Right lobe of liver (tissue), 6 donors: ENCODE results near the gene TFAP2C. TPM values are rescaled to one million over a fixed set of nuclear protein-coding genes. Genes with fewer than 3 reads are reported as not detected.

Experiments used
- ATAC-seq, 4 donors: fragments of 200-7000 bp; cut with Tn5 transposase; one replicate each; pipeline ENCODE4 v1.9.1; 2020; ENCODE audit warnings: mild to moderate bottlenecking in 4 of 4, moderate library complexity in 4 of 4
- DNase-seq, 3 donors: peaks; one replicate each; pipeline ENCODE4 v3.0.0-alpha.2; 2020
- H3K27ac ChIP-seq, 3 donors: fragments of 200-600 bp; one replicate each; pipeline ENCODE4 v1.8.0; 2022
- H3K27me3 ChIP-seq, 2 donors: fragments of 200-600 bp; one replicate each; pipeline ENCODE4 v1.8.0; 2022
- H3K36me3 ChIP-seq, 4 donors: fragments of 200-600 bp; sonication (generic) in 1 of 4; one replicate each; pipeline versions ENCODE4 v1.5.1 to v1.8.0; 2017 to 2022; ENCODE audit warnings: control low read depth in 1 of 4
- H3K4me1 ChIP-seq, 4 donors: fragments of 200-600 bp; sonication (generic) in 1 of 4; one replicate each; pipeline versions ENCODE4 v1.5.1 to v1.8.0; 2017 to 2022; ENCODE audit warnings: control low read depth in 1 of 4
- H3K4me3 ChIP-seq, 3 donors: fragments of 200-600 bp; one replicate each; pipeline ENCODE4 v1.8.0; 2022
- H3K9me3 ChIP-seq, 4 donors: fragments of 200-600 bp; sonication (generic) in 1 of 4; one replicate each; pipeline versions ENCODE4 v1.5.1 to v1.8.0; 2017 to 2022; ENCODE audit warnings: control low read depth in 1 of 4
- POLR2A ChIP-seq: fragments of 450-650 bp; IDR thresholded peaks from one replicate; pipeline ENCODE4 v1.6.1; 2017; ENCODE audit warnings: antibody characterized with exemption, mild to moderate bottlenecking
- WGBS: methylation state at CpG from one replicate; pipeline ENCODE4 v1.1.6; 2018; ENCODE audit warnings: low coverage, low lambda C conversion rate; ENCODE audit not compliant: insufficient coverage; ENCODE audit errors: missing lambda C conversion rate; 5-methylcytosine and 5-hydroxymethylcytosine counted together
- intact Hi-C, 2 donors: fragments of 100-400 bp; cut with DNase I; formaldehyde crosslinking; loops; one replicate each; pipeline versions ENCODE4 v1.11.2 to v1.14.1; 2022
- total RNA-seq, 6 experiments: library from RNA; depleted of rRNA in 2 of 6; stranded (reverse); fragments of >200 nt in 2 of 6; fragmentation: NEBNext Ultra II Directional in 3 of 6; extraction: Animal tissue kit (Norgen Biotek cat#: 25700) in 3 of 6; gene quantifications; one replicate each; pipeline versions ENCODE4 v1.1.0 to v1.2.4, GENCODE V29; 2016 to 2023
- TF ChIP-seq, protein P1 (sequence below), 4 donors: fragments of 200-600 bp in 3 of 4; fragments of 450-650 bp in 1 of 4; IDR thresholded peaks; one replicate each; pipeline versions ENCODE4 v1.5.1 to v1.8.0; 2016 to 2022; ENCODE audit warnings: antibody characterized with exemption in 4 of 4, mild to moderate bottlenecking in 2 of 4
- donor health status: DM: no; HTN: yes; CAD: no.
- donor health status: DM: no; HTN: no; CAD: no.
- donor health status: DM: no; HTN: no; CAD: no.
- donor health status: DM: no; HTN: yes; CAD: no.
- donor health status: DM: no; HTN: yes; CAD: no.

The TFAP2C gene
- total RNA-seq, 6 experiments from 2014 or later: not detected

DNA sequence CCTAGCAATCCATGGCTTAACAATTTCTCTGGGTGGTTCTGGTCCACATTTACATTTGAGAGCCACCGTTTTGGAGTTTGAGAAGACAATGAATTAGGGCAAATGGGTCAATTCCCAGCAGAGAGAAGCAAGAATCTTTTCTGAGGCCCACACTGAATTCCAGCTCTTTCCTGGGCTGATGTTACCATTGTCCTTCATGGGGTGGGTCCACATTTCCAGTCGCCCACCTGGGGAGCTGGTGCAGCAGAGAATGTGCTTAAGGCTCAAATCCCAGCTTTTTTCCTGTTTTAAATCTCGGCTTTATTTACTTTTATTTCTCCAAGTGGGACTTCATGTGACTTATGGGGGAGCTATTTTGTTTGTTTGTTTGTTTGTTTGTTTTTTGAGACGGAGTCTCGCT is 44.2 kb upstream of the TFAP2C start:
- DNase-seq (no peak), ATAC-seq (no peak)
- no peaks in the 10 kb centered on the region for H3K27me3 ChIP-seq
- WGBS: 57% methylated on average over 4 of the region's 5 CpGs
- H3K9me3 ChIP-seq: no peaks in the 10 kb centered on the region
- H3K36me3 ChIP-seq: no peaks in the 10 kb centered on the region
- H3K4me3 ChIP-seq: no peak overlapping the region
- no peaks in the 10 kb centered on the region for H3K4me1 ChIP-seq
- intact Hi-C loops: no loop called here
- no peak overlapping the region for H3K27ac ChIP-seq
- TF ChIP-seq POLR2A: no peak
- TF ChIP-seq, protein P1, sequence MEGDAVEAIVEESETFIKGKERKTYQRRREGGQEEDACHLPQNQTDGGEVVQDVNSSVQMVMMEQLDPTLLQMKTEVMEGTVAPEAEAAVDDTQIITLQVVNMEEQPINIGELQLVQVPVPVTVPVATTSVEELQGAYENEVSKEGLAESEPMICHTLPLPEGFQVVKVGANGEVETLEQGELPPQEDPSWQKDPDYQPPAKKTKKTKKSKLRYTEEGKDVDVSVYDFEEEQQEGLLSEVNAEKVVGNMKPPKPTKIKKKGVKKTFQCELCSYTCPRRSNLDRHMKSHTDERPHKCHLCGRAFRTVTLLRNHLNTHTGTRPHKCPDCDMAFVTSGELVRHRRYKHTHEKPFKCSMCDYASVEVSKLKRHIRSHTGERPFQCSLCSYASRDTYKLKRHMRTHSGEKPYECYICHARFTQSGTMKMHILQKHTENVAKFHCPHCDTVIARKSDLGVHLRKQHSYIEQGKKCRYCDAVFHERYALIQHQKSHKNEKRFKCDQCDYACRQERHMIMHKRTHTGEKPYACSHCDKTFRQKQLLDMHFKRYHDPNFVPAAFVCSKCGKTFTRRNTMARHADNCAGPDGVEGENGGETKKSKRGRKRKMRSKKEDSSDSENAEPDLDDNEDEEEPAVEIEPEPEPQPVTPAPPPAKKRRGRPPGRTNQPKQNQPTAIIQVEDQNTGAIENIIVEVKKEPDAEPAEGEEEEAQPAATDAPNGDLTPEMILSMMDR (IDR thresholded peaks at IDR 0.05): no peak

DNA sequence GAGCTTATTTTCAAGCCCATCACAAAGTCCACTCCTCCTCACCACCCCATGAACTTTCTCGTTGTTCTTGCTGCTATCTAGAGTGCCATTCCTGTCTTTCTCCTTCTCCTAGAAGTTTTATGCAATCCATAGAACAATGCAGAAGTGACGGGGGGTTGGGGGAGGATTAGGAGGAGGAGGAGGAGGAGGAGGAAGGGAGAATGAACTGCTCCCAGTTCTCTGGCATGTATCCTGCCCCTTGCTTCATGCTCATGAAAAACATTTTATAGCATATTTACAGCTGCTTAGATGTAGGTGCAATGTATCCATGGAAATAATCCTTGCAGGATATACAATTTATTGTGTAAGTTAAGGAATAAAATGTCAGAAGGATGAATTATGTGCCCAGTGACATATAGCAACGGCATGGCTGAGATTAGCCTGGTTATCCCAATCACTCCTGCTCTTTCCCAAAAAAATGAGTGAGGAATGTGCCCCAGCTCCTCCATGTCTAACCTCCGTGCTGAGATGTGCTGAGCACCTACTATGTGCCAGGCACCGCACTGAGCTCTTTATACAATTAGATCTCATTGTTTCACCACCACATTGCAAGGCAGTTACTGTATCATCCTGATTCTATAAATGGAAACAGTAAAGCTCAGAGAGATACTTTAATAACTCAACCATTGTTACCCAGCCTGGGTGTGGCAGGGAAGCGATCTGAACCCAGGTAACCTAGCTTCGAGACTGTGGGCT is 41.6 kb upstream of the TFAP2C start:
- WGBS: 34% methylated on average over 7 of the region's 7 CpGs
- H3K36me3 ChIP-seq: no peaks in the 10 kb centered on the region
- TF ChIP-seq, protein P1 (IDR thresholded peaks at IDR 0.05): no peak
- no peak for TF ChIP-seq POLR2A

DNA sequence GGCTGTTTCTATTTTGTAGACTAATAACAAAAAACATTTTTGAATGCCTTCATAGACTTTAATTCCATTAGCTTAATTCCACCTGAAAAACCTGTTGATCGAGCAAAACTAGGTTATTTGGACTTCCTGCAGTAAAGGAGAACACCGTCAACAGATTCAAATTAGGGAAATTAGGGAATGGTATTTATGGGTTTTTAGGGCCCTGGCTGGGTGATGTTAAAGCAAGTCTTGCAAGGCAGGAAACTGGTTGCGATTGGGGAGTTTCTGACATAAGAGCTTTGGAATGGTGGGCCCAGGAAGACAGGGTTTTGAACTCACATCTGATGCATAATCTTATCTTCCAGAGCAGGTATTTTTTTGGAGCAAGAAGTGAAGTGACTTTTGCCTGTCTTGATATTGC is 40.1 kb upstream of the TFAP2C start:
- WGBS: 57% methylated on average over 3 of the region's 3 CpGs
- Histone ChIP-seq H3K4me1 (no peaks in the 10 kb centered on the region), H3K27me3 (no peaks in the 10 kb centered on the region), H3K36me3 (no peaks in the 10 kb centered on the region), H3K27ac (no peak overlapping the region), H3K4me3 (no peak overlapping the region), H3K9me3 (no peaks in the 10 kb centered on the region)
- intact Hi-C loops: no loop called here
- DNase-seq: no peak
- TF ChIP-seq, protein P1 (IDR thresholded peaks at IDR 0.05): no peak
- no peak for TF ChIP-seq POLR2A
- ATAC-seq: no peak

More for the DNA sequence above, 41.6 kb upstream of the TFAP2C start:
- Histone ChIP-seq H3K4me3 (no peak overlapping the region), H3K4me1 (no peaks in the 10 kb centered on the region), H3K27ac (no peak overlapping the region), H3K9me3 (no peaks in the 10 kb centered on the region), H3K27me3 (no peaks in the 10 kb centered on the region)
- intact Hi-C loops: no loop called here
- ATAC-seq (no peak), DNase-seq (no peak)

DNA sequence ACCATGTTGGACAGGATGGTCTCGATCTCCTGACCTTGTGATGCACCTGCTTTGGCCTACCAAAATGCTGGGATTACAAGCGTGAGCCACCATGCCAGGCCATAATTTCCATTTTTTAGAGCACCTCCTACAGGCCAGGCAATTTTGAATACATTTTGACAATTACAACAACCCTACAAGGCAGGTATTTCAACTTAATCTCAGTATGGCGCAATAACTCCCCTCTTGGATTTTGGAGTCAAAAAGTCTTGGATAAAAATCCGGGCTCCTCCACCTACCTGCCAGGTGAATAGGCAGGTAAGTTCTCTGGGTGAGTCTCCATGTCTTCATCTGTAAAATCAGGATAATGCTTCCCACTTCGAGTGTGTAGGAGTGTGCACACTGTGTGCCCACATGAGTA is 39.5 kb upstream of the TFAP2C start:
- Histone ChIP-seq H3K36me3 (no peaks in the 10 kb centered on the region), H3K27me3 (no peaks in the 10 kb centered on the region), H3K9me3 (no peaks in the 10 kb centered on the region), H3K4me1 (no peaks in the 10 kb centered on the region), H3K4me3 (no peak overlapping the region), H3K27ac (no peak overlapping the region)
- no peak for ATAC-seq
- intact Hi-C loops: no loop called here
- 72% methylated on average over 5 of the region's 5 CpGs for WGBS
- no peak for DNase-seq
- no peak for TF ChIP-seq POLR2A
- TF ChIP-seq, protein P1 (IDR thresholded peaks at IDR 0.05): no peak
